GM12892 (cell line): ENCODE measurements around the gene MRPL3. TPM values are rescaled to one million over a fixed set of nuclear protein-coding genes. Genes with fewer than 3 reads are reported as not detected.

ENCODE experiments used
- DNase-seq: peaks from one replicate; pipeline ENCODE4 v3.0.0; 2011; ENCODE audit not compliant: insufficient read length
- FAIRE-seq: peaks from 2 replicates; lab custom pipeline; 2011; peaks lifted over from hg19 to GRCh38; lab: Jason Lieb, UNC
- POLR2A ChIP-seq: IDR thresholded peaks from 2 replicates; pipeline ENCODE4 v1.6.1; 2011; ENCODE audit warnings: low read depth, low read length, control low read depth
- POLR2AphosphoS5 ChIP-seq: IDR thresholded peaks from 2 replicates; pipeline ENCODE4 v1.6.1; 2011; ENCODE audit warnings: low read depth, low read length, control low read depth
- TAF1 ChIP-seq: IDR thresholded peaks from 2 replicates; pipeline ENCODE4 v1.6.1; 2011; ENCODE audit warnings: low read depth, mild to moderate bottlenecking, control low read depth, low read length, borderline replicate concordance
- polyA plus RNA-seq: library from polyadenylated mRNA; unstranded; fragments of >200 nt; gene quantifications from one replicate; pipeline ENCODE4 v1.2.1, GENCODE V29; 2012; ENCODE audit warnings: missing spikeins, inconsistent platforms; ENCODE audit not compliant: missing spikeins

Gene MRPL3
- 127 TPM for polyA plus RNA-seq

- peak; percentile 82 for TF ChIP-seq POLR2AphosphoS5
- peak; percentile 87 for TF ChIP-seq POLR2A
- TF ChIP-seq TAF1, result peak; percentile 66
- peak; percentile 55 for DNase-seq
- peak; percentile 91 for FAIRE-seq
These were observed at the start of gene MRPL3 for GRCh38 chr3:131502530-131503319. TSS of gene MRPL3 (minus strand) at chr3:131502971. CDS start at chr3:131502821, 150 bp downstream.

GRCh38 chr3:131551761-131552160 lies 49.0 kb upstream of the MRPL3 start:
- FAIRE-seq (no peak), DNase-seq (no peak)

GRCh38 chr3:131550562-131551465 lies 48.0 kb upstream of the MRPL3 start:
- DNase-seq (no peak), FAIRE-seq (no peak)
- TF ChIP-seq POLR2AphosphoS5, result no peak
- TF ChIP-seq POLR2A, result no peak
- TF ChIP-seq TAF1, result no peak

More at GRCh38 chr3:131551761-131552160, 49.0 kb upstream of the MRPL3 start:
- no peak for TF ChIP-seq POLR2A
- TF ChIP-seq POLR2AphosphoS5, result no peak
- no peak for TF ChIP-seq TAF1

GRCh38 chr3:131549340-131549739 lies 46.6 kb upstream of the MRPL3 start:
- FAIRE-seq, result no peak
- no peak for TF ChIP-seq TAF1
- no peak for TF ChIP-seq POLR2AphosphoS5
- no peak for TF ChIP-seq POLR2A
- no peak for DNase-seq

- no peak for TF ChIP-seq TAF1
- TF ChIP-seq POLR2A, result no peak
- TF ChIP-seq POLR2AphosphoS5, result no peak
- DNase-seq (no peak), FAIRE-seq (no peak)
These were observed 44.8 kb upstream of the MRPL3 start for GRCh38 chr3:131547585-131547984.

GRCh38 chr3:131546441-131546840 lies 43.7 kb upstream of the MRPL3 start:
- no peak for DNase-seq
- no peak for FAIRE-seq
- TF ChIP-seq TAF1 (no peak), POLR2AphosphoS5 (no peak), POLR2A (no peak)

GRCh38 chr3:131544557-131544956 lies 41.8 kb upstream of the MRPL3 start:
- TF ChIP-seq POLR2AphosphoS5 (no peak), TAF1 (no peak), POLR2A (no peak)
- DNase-seq (no peak), FAIRE-seq (no peak)

- FAIRE-seq (no peak), DNase-seq (no peak)
- TF ChIP-seq POLR2A (no peak), TAF1 (no peak), POLR2AphosphoS5 (no peak)
These were observed 40.9 kb upstream of the MRPL3 start for GRCh38 chr3:131543714-131544113.

- no peak for TF ChIP-seq TAF1
- no peak for TF ChIP-seq POLR2AphosphoS5
- TF ChIP-seq POLR2A, result no peak
- DNase-seq, result no peak
These were observed 38.5 kb upstream of the MRPL3 start for GRCh38 chr3:131541288-131541687.

GRCh38 chr3:131540821-131541220 lies 38.0 kb upstream of the MRPL3 start:
- no peak for FAIRE-seq
- no peak for TF ChIP-seq POLR2A
- TF ChIP-seq TAF1, result no peak

More at GRCh38 chr3:131541288-131541687, 38.5 kb upstream of the MRPL3 start:
- no peak for FAIRE-seq

GRCh38 chr3:131540143-131540542 lies 37.4 kb upstream of the MRPL3 start:
- TF ChIP-seq TAF1 (no peak), POLR2AphosphoS5 (no peak), POLR2A (no peak)
- no peak for FAIRE-seq
- no peak for DNase-seq

More at GRCh38 chr3:131540821-131541220, 38.0 kb upstream of the MRPL3 start:
- no peak for DNase-seq

GRCh38 chr3:131538968-131539367 lies 36.2 kb upstream of the MRPL3 start:
- no peak for FAIRE-seq
- DNase-seq, result no peak
- TF ChIP-seq POLR2A, result no peak
- TF ChIP-seq TAF1, result no peak
- TF ChIP-seq POLR2AphosphoS5, result no peak
